ENCODE measurements around the gene UPF2. TPM values are rescaled to one million over a fixed set of nuclear protein-coding genes. Genes with fewer than 3 reads are reported as not detected.

UPF2 gene
- total and polyA plus RNA-seq, 2 of the 13 experiments (the other 11 are each of a cell fraction or from before 2014, with no cell fraction given): 6.2 to 14.5 TPM

- TF ChIP-seq ZNF329 (CRISPR knock-in tag; IDR thresholded peaks at IDR 0.05; ENCODE audit: low read depth) (no peak), SIN3A (IDR thresholded peaks at IDR 0.05; ENCODE audit: borderline replicate concordance, low read depth, low read length) (peak; percentile 88), ZNF142 (CRISPR knock-in tag; IDR thresholded peaks at IDR 0.05) (no peak; the same call in 1 of the 2 replicates), DRAP1 (CRISPR knock-in tag; IDR thresholded peaks at IDR 0.05) (peak; percentile 51; the same call in 1 of the 2 replicates), YEATS2 (CRISPR knock-in tag; IDR thresholded peaks at IDR 0.05; ENCODE audit: borderline replicate concordance) (peak; percentile 36; the same call in 1 of the 2 replicates), ISX (CRISPR knock-in tag; conservative IDR thresholded peaks at IDR 0.05) (no peak), KDM2A (CRISPR knock-in tag; IDR thresholded peaks at IDR 0.05; ENCODE audit: borderline replicate concordance, low read depth) (peak; percentile 54; the same call in 1 of the 2 replicates), ZNF615 (CRISPR knock-in tag; IDR thresholded peaks at IDR 0.05; ENCODE audit: borderline replicate concordance) (no peak), ADNP (CRISPR knock-in tag; IDR thresholded peaks at IDR 0.05) (no peak), ZNF512 (CRISPR knock-in tag; IDR thresholded peaks at IDR 0.05) (no peak), TEF (CRISPR knock-in tag; IDR thresholded peaks at IDR 0.05) (no peak), FOXC1 (CRISPR knock-in tag; IDR thresholded peaks at IDR 0.05; ENCODE audit: borderline replicate concordance) (peak; percentile 80; the same call in 1 of the 2 replicates), HNF4A (CRISPR knock-in tag; IDR thresholded peaks at IDR 0.05) (no peak), DMAP1 (CRISPR knock-in tag; IDR thresholded peaks at IDR 0.05) (peak; percentile 47; the same call in 1 of the 2 replicates), ZNF737 (CRISPR knock-in tag; IDR thresholded peaks at IDR 0.05; ENCODE audit: borderline replicate concordance) (no peak), ZNF746 (CRISPR knock-in tag; IDR thresholded peaks at IDR 0.05) (peak; percentile 80; the same call in 1 of the 2 replicates), NFYC (CRISPR knock-in tag; IDR thresholded peaks at IDR 0.05) (0 out of 2 replicates have a peak, but pooled peaks have one; percentile 25), MXD1 (CRISPR knock-in tag; IDR thresholded peaks at IDR 0.05) (peak; percentile 78; the same call in 1 of the 2 replicates), ZNF563 (CRISPR knock-in tag; IDR thresholded peaks at IDR 0.05) (peak; percentile 7; the same call in 1 of the 2 replicates), RARA (CRISPR knock-in tag; IDR thresholded peaks at IDR 0.05) (peak; percentile 30; the same call in 1 of the 2 replicates)
Observed at GRCh38 chr10:11874568-11875493, 167.8 kb downstream of the UPF2 start (continued).
